Suprapubic skin (tissue), 4 donors: ENCODE measurements around the gene RRP7A. TPM values are rescaled to one million over a fixed set of nuclear protein-coding genes. Genes with fewer than 3 reads are reported as not detected.

Source experiments
- DNase-seq, 2 donors: peaks; one replicate each; pipeline ENCODE4 v3.0.0-alpha.2; 2019; ENCODE audit warnings: low spot score in 2 of 2
- H3K27ac ChIP-seq: fragments of 200-600 bp; sonication (generic); one replicate; pipeline ENCODE4 v1.5.1; 2019
- H3K27me3 ChIP-seq: fragments of 200-600 bp; sonication (generic); one replicate; pipeline ENCODE4 v1.5.1; 2019
- H3K36me3 ChIP-seq: fragments of 200-600 bp; sonication (generic); one replicate; pipeline ENCODE4 v1.5.1; 2019
- H3K4me1 ChIP-seq: fragments of 200-600 bp; sonication (generic); one replicate; pipeline ENCODE4 v1.5.1; 2019
- H3K4me3 ChIP-seq: fragments of 200-600 bp; sonication (generic); one replicate; pipeline ENCODE4 v1.5.1; 2019; ENCODE audit warnings: mild to moderate bottlenecking
- H3K9me3 ChIP-seq: fragments of 200-600 bp; sonication (generic); one replicate; pipeline ENCODE4 v1.5.1; 2019
- EP300 ChIP-seq: sonication (generic); formaldehyde crosslinking; IDR thresholded peaks from one replicate; pipeline ENCODE4 v1.6.1; 2017; ENCODE audit warnings: antibody characterized with exemption
- POLR2A ChIP-seq, 2 donors: fragments of 450-650 bp; IDR thresholded peaks; one replicate each; pipeline ENCODE4 v1.6.1; 2017; ENCODE audit warnings: antibody characterized with exemption in 2 of 2, mild to moderate bottlenecking in 2 of 2, moderate library complexity in 2 of 2
- POLR2AphosphoS5 ChIP-seq, 3 donors: sonication (generic); formaldehyde crosslinking; IDR thresholded peaks; one replicate each; pipeline ENCODE4 v1.6.1; 2017; ENCODE audit warnings: antibody characterized with exemption in 3 of 3
- WGBS: methylation state at CpG from one replicate; pipeline ENCODE4 v1.1.5; 2018; 5-methylcytosine and 5-hydroxymethylcytosine counted together
- total RNA-seq, 4 donors: library from RNA; depleted of rRNA; stranded (reverse); fragments of >200 nt; gene quantifications; one replicate each; pipeline ENCODE4 v1.1.0, GENCODE V29; 2016
- TF ChIP-seq, protein P1 (sequence below), 2 donors: fragments of 200-600 bp in 1 of 2; fragments of 450-650 bp in 1 of 2; sonication (generic) in 1 of 2; IDR thresholded peaks; one replicate each; pipeline ENCODE4 v1.5.1; 2016 to 2019; ENCODE audit warnings: antibody characterized with exemption in 2 of 2, mild to moderate bottlenecking in 1 of 2, moderate library complexity in 1 of 2

RRP7A gene
- total RNA-seq, 4 donors from 2014 or later = 19.0 to 31.3 (median 23.5) TPM

DNA sequence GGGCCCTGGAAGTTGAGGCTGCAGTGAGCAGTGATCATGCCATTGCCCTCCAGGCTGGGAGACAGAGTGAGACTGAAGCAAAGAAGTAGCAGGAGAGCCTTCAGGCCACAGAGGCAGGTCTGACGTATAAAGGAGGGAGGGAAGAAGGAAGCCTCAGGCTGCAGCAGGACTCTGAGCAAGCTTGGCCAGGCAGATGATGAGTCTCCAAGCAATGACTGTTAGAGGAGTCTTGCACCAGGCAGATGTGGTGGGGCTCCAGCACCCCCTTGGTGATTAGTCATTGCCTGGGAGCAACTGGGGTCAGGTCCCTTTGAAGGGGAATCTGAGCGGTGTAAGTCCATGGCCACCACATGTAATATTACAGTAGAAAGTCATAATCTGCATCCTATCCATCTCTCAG, 50.8 kb downstream of the RRP7A start:
- no peak for TF ChIP-seq POLR2AphosphoS5 (IDR thresholded peaks at IDR 0.05)
- H3K27me3 ChIP-seq = no peaks in the 10 kb centered on the region
- DNase-seq = no peak
- H3K4me1 ChIP-seq = no peaks in the 10 kb centered on the region
- WGBS = 74% methylated on average over 2 of the region's 2 CpGs
- no peaks in the 10 kb centered on the region for H3K9me3 ChIP-seq
- no peak overlapping the region for H3K27ac ChIP-seq
- H3K4me3 ChIP-seq = no peak overlapping the region
- no peaks in the 10 kb centered on the region for H3K36me3 ChIP-seq

GRCh38 chr22:42462016-42462415, 57.6 kb downstream of the RRP7A start:
- Histone ChIP-seq H3K4me3 (no peak overlapping the region), H3K4me1 (peaks cover 5% of the 10 kb centered on the region), H3K27ac (no peak overlapping the region), H3K27me3 (peaks cover 39% of the 10 kb centered on the region), H3K9me3 (no peaks in the 10 kb centered on the region), H3K36me3 (no peaks in the 10 kb centered on the region)
- DNase-seq = no peak
- TF ChIP-seq POLR2AphosphoS5 (IDR thresholded peaks at IDR 0.05) (no peak), POLR2A (IDR thresholded peaks at IDR 0.05) (no peak)
- WGBS = 46% methylated on average over 1 of the region's 1 CpG

DNA sequence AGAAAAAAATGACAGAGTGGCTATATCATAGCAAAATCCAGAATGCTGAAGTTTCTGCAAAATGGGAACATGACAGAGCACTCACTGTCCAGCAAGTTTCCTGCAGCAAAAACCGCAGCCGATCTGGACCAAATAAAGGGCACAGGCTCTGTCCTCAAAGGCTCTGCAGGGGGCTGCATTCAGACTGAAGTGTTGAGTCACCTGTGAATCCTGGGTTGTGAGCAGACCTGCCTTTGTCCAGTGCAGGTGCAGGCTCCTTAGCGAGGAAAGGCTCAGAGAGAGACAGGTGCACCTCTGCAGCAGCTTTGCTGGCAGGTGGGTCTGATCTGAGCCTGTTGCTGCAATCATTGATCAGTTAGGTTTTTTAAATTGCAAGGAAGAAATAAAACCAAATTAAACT, 58.1 kb downstream of the RRP7A start:
- H3K4me3 ChIP-seq = no peak overlapping the region
- peaks cover 5% of the 10 kb centered on the region for H3K4me1 ChIP-seq
- 75% methylated on average over 3 of the region's 3 CpGs for WGBS
- H3K27me3 ChIP-seq = peaks cover 39% of the 10 kb centered on the region
- TF ChIP-seq EP300 = no peak
- TF ChIP-seq POLR2A (IDR thresholded peaks at IDR 0.05) = no peak
- no peak for TF ChIP-seq POLR2AphosphoS5 (IDR thresholded peaks at IDR 0.05)
- TF ChIP-seq, protein P1, sequence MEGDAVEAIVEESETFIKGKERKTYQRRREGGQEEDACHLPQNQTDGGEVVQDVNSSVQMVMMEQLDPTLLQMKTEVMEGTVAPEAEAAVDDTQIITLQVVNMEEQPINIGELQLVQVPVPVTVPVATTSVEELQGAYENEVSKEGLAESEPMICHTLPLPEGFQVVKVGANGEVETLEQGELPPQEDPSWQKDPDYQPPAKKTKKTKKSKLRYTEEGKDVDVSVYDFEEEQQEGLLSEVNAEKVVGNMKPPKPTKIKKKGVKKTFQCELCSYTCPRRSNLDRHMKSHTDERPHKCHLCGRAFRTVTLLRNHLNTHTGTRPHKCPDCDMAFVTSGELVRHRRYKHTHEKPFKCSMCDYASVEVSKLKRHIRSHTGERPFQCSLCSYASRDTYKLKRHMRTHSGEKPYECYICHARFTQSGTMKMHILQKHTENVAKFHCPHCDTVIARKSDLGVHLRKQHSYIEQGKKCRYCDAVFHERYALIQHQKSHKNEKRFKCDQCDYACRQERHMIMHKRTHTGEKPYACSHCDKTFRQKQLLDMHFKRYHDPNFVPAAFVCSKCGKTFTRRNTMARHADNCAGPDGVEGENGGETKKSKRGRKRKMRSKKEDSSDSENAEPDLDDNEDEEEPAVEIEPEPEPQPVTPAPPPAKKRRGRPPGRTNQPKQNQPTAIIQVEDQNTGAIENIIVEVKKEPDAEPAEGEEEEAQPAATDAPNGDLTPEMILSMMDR (IDR thresholded peaks at IDR 0.05) = no peak
- H3K27ac ChIP-seq = no peak overlapping the region
- H3K36me3 ChIP-seq = no peaks in the 10 kb centered on the region
- no peaks in the 10 kb centered on the region for H3K9me3 ChIP-seq
- no peak for DNase-seq

Other genes with a start within 250 kb of the RRP7A start
- gene TCF20, start 249.1 kb downstream of the RRP7A start, total RNA-seq = 10 to 100 TPM; 56.4 to 72.8 (median 68.4) TPM
- 1 to 10 TPM in 2 of 4 donors, under 1 TPM in 2; 0.70 to 3.1 (median 0.97) TPM for gene NFAM1, start 87.4 kb downstream of the RRP7A start, total RNA-seq
- gene SERHL2, start 34.2 kb upstream of the RRP7A start, total RNA-seq = 10 to 100 TPM; 13.0 to 96.1 (median 52.1) TPM
- gene POLDIP3, start 95.1 kb upstream of the RRP7A start, total RNA-seq = 10 to 100 TPM; 32.4 to 61.1 (median 45.7) TPM
- 1 to 10 TPM in 3 of 4 donors, not detected in 1; 1.3 to 3.9 (median 1.5) TPM for gene ATP5MGL, start 120.8 kb upstream of the RRP7A start, total RNA-seq
- 100 to 1,000 TPM; 107 to 159 (median 138) TPM for gene CYB5R3, start 129.6 kb upstream of the RRP7A start, total RNA-seq
- 10 to 100 TPM in 2 of 4 donors, 1 to 10 TPM in 2; 6.7 to 11.6 (median 8.8) TPM for gene A4GALT, start 201.1 kb upstream of the RRP7A start, total RNA-seq